ENCODE measurements around the gene DOK3.

DNA sequence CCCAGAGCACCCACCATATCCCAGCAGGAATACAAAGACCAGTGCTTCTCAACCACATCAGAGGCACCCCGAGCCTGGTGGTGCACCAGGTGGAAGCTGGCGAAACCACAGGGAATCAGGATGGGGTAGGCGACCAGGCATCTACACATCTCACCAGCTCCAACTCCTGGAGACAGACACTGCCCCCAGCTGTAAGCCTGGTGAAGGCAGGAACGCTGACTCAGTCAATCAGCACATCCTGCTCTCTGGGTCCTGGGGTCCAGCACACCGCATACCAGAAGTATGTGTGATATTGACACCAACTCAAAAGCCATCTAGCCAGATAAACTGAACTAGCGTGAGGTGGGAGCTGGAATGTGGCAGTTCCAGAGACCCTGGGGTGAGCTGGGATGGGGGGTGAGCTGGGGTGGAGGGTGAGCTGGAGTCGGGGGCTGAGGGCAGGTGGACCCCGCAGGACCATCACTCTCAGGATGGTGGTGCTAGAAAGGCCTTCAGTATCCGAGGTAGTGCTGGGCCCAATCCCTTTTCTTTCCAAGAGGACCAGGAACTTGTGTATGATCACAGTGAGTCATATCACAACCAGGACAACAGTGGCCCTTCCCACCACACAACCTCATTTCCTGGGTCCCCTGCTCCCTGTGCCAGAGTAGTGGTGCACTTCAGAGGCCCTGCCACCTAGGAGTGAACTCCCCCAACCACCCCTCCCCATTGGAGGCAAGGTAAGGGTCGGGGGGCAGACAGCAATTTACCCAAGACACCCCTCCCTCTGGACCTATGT, 38.7 kb downstream of the DOK3 start:
- TF ChIP-seq, protein P1, sequence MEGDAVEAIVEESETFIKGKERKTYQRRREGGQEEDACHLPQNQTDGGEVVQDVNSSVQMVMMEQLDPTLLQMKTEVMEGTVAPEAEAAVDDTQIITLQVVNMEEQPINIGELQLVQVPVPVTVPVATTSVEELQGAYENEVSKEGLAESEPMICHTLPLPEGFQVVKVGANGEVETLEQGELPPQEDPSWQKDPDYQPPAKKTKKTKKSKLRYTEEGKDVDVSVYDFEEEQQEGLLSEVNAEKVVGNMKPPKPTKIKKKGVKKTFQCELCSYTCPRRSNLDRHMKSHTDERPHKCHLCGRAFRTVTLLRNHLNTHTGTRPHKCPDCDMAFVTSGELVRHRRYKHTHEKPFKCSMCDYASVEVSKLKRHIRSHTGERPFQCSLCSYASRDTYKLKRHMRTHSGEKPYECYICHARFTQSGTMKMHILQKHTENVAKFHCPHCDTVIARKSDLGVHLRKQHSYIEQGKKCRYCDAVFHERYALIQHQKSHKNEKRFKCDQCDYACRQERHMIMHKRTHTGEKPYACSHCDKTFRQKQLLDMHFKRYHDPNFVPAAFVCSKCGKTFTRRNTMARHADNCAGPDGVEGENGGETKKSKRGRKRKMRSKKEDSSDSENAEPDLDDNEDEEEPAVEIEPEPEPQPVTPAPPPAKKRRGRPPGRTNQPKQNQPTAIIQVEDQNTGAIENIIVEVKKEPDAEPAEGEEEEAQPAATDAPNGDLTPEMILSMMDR (IDR thresholded peaks at IDR 0.05), result no peak
- no peak for TF ChIP-seq POLR2A (IDR thresholded peaks at IDR 0.05)

Measured in lower leg skin (tissue), 3 donors.